ENCODE data around the gene RRH. TPM values are rescaled to one million over a fixed set of nuclear protein-coding genes. Genes with fewer than 3 reads are reported as not detected.

RRH gene
- total and polyA plus RNA-seq, 4 donors, result 0.05 to 0.08 (median 0.05) TPM; not detected in 1

DNA sequence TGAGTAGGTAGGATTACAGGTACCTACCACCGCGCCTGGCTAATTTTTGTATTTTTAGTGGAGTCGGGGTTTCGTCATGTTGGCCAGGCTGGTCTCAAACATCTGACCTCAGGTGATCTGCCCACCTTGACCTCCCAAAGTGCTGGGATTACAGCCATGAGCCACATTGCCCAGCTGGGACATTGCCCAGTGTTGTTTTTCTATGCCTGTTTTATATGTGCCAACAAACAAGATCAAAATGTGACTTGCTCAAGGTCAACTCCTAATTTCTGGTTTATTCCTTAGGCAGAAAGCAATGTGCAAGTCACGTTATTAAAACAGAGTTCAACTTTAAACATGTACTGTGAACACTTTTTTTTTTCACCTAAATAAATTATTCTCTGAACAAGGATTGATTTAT, 22.8 kb downstream of the RRH start:
- peak overlapping the region in 1 of 2 donors; percentile 38 for H3K27ac ChIP-seq (ENCODE audit: low read depth in 1 of 2, low read length in 2 of 2)
- DNase-seq (ENCODE audit: low spot score), result no peak
- no peak overlapping the region for H3K4me3 ChIP-seq (ENCODE audit: low read depth in 1 of 3, low read length in 3 of 3)
- WGBS, result 36% methylated on average over 5 of the region's 5 CpGs
- no peaks in the 10 kb centered on the region for H3K9me3 ChIP-seq (ENCODE audit: control insufficient read depth in 4 of 4, low read length in 3 of 4)
- TF ChIP-seq HNF4G (IDR thresholded peaks at IDR 0.05), result peak; percentile 9
- TF ChIP-seq, protein P1, sequence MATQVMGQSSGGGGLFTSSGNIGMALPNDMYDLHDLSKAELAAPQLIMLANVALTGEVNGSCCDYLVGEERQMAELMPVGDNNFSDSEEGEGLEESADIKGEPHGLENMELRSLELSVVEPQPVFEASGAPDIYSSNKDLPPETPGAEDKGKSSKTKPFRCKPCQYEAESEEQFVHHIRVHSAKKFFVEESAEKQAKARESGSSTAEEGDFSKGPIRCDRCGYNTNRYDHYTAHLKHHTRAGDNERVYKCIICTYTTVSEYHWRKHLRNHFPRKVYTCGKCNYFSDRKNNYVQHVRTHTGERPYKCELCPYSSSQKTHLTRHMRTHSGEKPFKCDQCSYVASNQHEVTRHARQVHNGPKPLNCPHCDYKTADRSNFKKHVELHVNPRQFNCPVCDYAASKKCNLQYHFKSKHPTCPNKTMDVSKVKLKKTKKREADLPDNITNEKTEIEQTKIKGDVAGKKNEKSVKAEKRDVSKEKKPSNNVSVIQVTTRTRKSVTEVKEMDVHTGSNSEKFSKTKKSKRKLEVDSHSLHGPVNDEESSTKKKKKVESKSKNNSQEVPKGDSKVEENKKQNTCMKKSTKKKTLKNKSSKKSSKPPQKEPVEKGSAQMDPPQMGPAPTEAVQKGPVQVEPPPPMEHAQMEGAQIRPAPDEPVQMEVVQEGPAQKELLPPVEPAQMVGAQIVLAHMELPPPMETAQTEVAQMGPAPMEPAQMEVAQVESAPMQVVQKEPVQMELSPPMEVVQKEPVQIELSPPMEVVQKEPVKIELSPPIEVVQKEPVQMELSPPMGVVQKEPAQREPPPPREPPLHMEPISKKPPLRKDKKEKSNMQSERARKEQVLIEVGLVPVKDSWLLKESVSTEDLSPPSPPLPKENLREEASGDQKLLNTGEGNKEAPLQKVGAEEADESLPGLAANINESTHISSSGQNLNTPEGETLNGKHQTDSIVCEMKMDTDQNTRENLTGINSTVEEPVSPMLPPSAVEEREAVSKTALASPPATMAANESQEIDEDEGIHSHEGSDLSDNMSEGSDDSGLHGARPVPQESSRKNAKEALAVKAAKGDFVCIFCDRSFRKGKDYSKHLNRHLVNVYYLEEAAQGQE (IDR thresholded peaks at IDR 0.05), result no peak
- TF ChIP-seq, protein P2, sequence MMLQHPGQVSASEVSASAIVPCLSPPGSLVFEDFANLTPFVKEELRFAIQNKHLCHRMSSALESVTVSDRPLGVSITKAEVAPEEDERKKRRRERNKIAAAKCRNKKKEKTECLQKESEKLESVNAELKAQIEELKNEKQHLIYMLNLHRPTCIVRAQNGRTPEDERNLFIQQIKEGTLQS (IDR thresholded peaks at IDR 0.05), result peak; percentile 23
- TF ChIP-seq FOXA2 (IDR thresholded peaks at IDR 0.05), result peak; percentile 36
- TF ChIP-seq GABPA (IDR thresholded peaks at IDR 0.05 in 1 of 2, conservative IDR thresholded peaks at IDR 0.05 in 1 of 2), result no peak
- TF ChIP-seq RAD21 (IDR thresholded peaks at IDR 0.05), result no peak
- peak; percentile 65 to 67 for TF ChIP-seq HNF4A (conservative IDR thresholded peaks at IDR 0.05)
- TF ChIP-seq JUND (IDR thresholded peaks at IDR 0.05), result peak in 1 of 2 donors; percentile 25
- peak; percentile 60 for TF ChIP-seq NR2F2 (IDR thresholded peaks at IDR 0.05)
- no peak for TF ChIP-seq FOXA1 (IDR thresholded peaks at IDR 0.05)
- TF ChIP-seq SP1 (IDR thresholded peaks at IDR 0.05), result peak; percentile 68
- TF ChIP-seq RXRA (IDR thresholded peaks at IDR 0.05), result peak; percentile 90 to 93
- peak; percentile 37 for TF ChIP-seq YY1 (IDR thresholded peaks at IDR 0.05)
- no peak for TF ChIP-seq TAF1 (conservative IDR thresholded peaks at IDR 0.05)
- TF ChIP-seq, protein P3, sequence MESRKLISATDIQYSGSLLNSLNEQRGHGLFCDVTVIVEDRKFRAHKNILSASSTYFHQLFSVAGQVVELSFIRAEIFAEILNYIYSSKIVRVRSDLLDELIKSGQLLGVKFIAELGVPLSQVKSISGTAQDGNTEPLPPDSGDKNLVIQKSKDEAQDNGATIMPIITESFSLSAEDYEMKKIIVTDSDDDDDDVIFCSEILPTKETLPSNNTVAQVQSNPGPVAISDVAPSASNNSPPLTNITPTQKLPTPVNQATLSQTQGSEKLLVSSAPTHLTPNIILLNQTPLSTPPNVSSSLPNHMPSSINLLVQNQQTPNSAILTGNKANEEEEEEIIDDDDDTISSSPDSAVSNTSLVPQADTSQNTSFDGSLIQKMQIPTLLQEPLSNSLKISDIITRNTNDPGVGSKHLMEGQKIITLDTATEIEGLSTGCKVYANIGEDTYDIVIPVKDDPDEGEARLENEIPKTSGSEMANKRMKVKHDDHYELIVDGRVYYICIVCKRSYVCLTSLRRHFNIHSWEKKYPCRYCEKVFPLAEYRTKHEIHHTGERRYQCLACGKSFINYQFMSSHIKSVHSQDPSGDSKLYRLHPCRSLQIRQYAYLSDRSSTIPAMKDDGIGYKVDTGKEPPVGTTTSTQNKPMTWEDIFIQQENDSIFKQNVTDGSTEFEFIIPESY (IDR thresholded peaks at IDR 0.05), result no peak
- TF ChIP-seq, protein P4, sequence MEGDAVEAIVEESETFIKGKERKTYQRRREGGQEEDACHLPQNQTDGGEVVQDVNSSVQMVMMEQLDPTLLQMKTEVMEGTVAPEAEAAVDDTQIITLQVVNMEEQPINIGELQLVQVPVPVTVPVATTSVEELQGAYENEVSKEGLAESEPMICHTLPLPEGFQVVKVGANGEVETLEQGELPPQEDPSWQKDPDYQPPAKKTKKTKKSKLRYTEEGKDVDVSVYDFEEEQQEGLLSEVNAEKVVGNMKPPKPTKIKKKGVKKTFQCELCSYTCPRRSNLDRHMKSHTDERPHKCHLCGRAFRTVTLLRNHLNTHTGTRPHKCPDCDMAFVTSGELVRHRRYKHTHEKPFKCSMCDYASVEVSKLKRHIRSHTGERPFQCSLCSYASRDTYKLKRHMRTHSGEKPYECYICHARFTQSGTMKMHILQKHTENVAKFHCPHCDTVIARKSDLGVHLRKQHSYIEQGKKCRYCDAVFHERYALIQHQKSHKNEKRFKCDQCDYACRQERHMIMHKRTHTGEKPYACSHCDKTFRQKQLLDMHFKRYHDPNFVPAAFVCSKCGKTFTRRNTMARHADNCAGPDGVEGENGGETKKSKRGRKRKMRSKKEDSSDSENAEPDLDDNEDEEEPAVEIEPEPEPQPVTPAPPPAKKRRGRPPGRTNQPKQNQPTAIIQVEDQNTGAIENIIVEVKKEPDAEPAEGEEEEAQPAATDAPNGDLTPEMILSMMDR (IDR thresholded peaks at IDR 0.05; ENCODE audit: low read depth, low read length, missing input control), result no peak
- no peak for TF ChIP-seq EGR1 (IDR thresholded peaks at IDR 0.05; ENCODE audit: low read depth in 2 of 2)
- TF ChIP-seq, protein P5, sequence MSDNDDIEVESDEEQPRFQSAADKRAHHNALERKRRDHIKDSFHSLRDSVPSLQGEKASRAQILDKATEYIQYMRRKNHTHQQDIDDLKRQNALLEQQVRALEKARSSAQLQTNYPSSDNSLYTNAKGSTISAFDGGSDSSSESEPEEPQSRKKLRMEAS (IDR thresholded peaks at IDR 0.05), result peak; percentile 58
- no peaks in the 10 kb centered on the region for H3K27me3 ChIP-seq (ENCODE audit: control insufficient read depth in 4 of 4, insufficient read depth in 4 of 4, low read length in 3 of 4)
- H3K36me3 ChIP-seq (ENCODE audit: control insufficient read depth in 4 of 4, insufficient read depth in 3 of 4, low read depth in 1 of 4, low read length in 3 of 4), result no peaks in the 10 kb centered on the region
- no peak overlapping the region for H3K9ac ChIP-seq (ENCODE audit: low read depth in 1 of 2, low read length in 2 of 2)
- peaks cover 7 to 24% (median 11%) of the 10 kb centered on the region in 4 donors for H3K4me1 ChIP-seq (ENCODE audit: control insufficient read depth in 4 of 4, insufficient read depth in 4 of 4, low read length in 3 of 4)

Measured in liver (tissue), 9 donors.